Activated CD4-positive, alpha-beta T cell treated with anti-CD3 and anti-CD28 coated beads, Interleukin-2, amount 50 U/mL, for 4 hours (primary cell): ENCODE measurements around the gene CLDN7.
"Not testable (repeated sequence)": the region's sequence is repeated elsewhere in the genome, so short reads cannot be mapped to it uniquely, and the experiment has no call there.

Experiments
- DNase-seq, 2 experiments: peaks; one replicate each; pipeline ENCODE4 v3.0.0-alpha.2; 2020

The CLDN7 gene

DNA sequence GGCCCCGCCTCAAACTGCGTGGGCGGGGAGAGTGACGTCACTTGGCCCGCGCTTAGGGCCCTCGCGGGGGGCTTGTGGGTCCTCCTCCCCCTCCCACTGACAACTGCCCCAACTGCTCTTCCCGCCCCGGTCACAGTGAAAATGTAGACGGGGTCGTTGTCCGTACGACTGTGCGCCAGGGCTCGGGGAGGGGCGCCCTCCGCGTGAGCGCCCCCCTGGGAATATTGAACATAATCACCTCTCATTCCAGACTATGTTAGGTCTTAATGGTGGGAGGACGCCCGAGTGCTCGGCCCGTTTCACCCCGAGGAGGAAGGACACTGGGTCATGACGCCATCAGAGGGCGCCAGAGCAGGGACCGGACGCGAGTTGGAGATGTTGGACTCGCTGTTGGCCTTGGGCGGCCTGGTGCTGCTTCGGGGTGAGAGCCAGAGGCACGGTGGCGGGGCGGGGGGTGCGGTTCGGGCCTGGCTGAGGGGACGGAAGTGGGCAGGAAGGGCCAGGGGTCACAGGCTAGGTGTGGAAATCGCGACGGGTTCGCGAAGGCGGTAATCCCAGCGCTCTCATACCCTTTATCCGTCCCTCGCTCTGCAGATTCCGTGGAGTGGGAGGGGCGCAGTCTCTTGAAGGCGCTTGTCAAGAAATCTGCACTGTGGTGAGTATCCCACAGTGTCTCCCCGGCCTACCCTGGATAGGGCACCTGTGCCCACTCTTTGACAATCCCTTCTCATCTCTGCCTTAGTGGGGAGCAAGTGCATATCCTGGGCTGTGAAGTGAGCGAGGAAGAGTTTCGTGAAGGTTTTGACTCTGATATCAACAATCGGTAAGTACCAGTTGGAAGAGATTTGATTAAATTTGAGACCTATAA, 9.9 kb downstream of the CLDN7 start, which contains the start of gene ELP5:
Gene ELP5, plus strand, starts transcription at position 40 of the 868 bp plus-strand sequence. Its CDS starts 336 bp downstream, at position 376.
- DNase-seq, result peak; percentile 79 to 81

DNA sequence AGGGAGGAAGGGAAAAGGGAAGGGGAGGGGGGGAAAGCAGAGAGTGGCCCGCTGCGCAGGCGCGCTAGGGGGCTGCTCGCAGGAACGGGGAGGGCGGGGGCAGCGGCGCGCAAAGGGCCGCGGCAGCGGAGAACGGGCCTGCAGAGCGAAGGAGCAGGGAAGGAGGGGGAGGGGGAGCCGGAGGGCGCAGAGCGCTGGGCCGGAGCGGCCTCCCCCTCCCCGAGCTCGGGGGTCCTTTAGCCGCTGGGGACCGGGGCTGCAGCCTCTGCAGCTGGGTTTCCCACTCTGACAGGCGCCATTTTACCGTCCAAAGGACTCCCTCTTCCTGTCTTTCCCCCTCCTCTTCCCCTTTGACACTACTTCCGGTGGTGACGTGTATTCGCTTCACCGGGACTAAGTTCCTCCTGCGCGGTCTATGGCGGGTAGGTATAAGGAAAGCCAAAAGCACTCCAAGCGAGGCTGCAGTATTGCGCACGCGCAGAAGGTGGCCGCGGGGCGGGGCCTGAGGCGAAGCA, 10.6 kb downstream of the CLDN7 start, which contains the start of gene CTDNEP1:
Gene CTDNEP1, minus strand, starts transcription at position 74 of the 515 bp plus-strand sequence. CDS start 438 bp downstream, outside the sequence.
- DNase-seq, result peak; percentile 97 to 98

DNA sequence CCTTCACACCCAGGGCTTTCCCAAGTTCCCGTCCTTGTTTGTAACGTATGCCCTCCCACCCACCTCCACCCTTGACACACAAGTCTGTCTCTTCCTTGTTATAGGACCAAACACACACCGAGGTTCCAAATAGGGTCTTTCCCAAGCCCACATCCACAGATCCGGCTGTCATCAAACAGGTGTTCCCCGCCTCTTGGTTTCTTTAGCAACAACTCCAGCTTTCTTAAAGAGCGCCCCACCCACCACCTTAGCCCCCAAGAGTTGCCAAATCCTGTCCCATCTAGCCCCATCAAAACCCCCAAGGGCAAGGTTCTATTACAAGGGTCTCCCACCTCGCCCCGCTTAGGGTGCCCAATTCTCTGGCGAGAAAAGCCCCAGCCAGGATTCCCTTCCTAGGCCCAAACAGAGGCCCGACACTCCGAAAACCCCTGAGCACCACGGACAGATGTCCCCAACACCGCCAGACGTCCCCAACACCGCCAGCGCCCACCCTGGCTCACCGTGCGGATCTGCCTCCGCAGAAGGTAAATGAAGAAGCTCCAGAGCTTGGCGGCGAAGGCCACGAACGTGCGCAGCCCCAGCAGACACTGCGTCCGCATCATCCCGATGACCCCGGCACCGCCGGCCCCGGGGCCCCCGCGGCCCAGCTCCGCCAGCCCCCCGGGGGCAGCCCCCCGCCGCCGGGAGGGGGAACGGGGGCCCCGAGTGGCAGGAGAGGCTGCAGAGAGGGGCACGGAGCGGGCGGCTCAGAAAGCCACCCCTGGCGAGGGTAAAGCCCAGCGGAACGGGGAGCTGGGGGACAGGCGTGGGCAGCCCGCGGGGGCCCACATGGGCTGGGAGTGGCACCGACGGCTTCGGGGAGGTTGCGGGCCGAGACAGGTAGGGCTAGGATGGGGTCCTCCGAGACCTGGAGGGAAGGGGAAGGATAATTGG, 11.3 kb downstream of the CLDN7 start:
- no peak for DNase-seq

DNA sequence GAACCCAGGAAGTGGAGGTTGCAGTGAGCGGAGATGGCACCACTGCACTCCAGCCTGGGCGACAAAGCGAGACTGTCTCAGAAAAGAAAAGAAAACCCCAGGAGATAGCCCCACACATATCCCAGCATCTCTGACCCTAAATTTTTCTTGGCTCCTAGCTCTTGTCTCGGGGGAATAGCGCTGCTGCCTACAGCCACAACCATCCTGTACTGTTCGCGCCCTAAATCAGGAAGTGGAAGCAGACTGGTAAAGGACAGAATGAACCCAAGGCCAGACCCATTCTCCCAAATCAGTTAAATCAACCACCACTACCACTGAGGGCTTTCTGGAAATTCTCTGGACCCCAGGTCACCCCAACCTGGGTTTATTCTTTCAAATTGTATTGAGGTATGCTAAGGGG, 12.4 kb downstream of the CLDN7 start:
- DNase-seq, result no peak

DNA sequence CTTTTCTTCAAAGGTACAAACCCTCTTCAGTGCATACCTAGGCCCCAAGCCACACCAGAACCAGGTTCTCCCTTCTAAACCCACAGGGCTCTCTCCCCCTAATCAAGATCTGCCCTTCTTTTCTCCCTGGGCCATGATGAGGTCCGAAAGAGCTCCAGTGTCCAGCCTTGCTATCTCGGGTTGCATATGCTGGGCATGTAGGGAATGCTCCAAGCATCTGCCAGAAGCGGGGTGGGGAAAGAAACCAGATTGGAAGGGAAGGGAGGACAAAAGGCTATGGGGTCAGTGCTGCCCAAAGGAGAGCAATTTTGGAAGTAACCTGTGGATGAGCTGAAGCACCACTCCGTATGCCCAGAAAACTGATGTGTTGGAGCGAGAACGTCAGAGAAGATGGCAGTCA, 13.1 kb downstream of the CLDN7 start:
- DNase-seq, result no peak

DNA sequence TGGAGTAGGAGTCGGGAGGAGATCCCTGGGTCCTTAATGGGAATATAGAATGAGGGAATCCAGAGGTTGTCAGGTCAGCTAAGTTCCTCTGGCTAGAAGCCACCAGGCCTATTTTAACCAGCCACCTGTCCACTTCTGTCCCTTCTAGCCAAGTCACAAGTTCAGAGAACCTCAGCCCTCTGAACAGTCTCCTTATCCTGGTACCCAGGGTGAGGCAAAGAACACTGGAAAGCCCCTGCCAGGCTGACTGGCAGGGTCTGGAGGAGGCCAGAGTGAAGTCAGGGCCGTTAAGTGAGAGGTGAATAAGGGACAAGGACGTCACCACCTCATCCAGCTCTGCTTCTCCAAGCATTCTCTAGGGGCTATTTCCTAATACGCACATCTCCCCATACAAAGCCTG, 13.5 kb downstream of the CLDN7 start:
- DNase-seq, result no peak

DNA sequence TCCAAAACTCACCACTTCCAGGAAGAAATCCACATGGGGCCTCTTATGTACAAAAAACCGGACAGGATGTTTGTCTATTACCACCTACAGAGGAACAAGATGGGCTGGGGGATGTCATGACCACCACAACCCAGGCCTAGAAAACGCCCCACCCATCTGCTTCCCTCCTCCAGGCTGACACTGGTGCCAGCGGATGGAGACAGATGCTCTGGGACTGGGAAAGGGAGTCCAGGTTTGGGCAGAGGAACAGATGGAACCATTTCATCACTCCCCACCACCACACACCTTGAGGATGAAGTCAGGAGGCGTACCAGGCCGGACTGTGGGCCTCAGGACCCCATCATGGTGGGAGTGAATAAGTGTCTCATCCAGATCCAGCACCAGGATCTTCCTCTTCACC, 15.5 kb downstream of the CLDN7 start:
- DNase-seq, result no peak

DNA sequence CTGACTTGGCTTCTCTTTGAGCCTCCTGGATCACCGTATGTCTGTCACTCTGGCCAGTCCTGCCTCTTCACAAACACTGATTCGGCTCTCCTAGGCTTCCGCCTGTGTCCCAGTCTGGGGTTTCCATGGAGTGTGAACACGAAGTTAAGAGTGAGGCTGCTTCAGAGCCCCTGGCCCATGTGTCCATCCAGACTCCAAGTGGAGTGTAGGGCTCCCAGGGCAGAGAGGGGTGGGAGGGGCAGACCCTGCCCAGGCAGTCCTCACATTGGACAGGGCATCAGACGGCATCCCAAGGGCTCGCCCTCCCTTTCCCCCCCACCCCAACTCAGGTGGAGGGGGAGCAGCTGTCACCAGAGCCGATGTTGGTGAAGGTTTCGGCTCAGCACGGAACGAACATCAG, 18.4 kb downstream of the CLDN7 start:
- not testable (repeated sequence) for DNase-seq

DNA sequence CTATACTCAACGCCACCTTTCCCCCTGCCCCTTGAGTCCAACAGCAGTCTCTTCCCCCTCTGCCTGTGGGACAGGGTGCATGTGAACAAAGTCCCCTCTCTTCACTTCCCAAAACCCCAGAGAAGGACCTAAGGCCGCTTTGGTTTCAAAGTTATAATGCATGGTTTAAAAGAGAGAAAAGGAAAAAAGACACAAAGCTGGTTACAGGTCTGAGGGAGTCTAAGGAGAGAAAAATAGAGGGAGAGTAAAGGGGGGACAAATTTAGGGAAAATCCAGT, 18.9 kb downstream of the CLDN7 start:
- no peak for DNase-seq

DNA sequence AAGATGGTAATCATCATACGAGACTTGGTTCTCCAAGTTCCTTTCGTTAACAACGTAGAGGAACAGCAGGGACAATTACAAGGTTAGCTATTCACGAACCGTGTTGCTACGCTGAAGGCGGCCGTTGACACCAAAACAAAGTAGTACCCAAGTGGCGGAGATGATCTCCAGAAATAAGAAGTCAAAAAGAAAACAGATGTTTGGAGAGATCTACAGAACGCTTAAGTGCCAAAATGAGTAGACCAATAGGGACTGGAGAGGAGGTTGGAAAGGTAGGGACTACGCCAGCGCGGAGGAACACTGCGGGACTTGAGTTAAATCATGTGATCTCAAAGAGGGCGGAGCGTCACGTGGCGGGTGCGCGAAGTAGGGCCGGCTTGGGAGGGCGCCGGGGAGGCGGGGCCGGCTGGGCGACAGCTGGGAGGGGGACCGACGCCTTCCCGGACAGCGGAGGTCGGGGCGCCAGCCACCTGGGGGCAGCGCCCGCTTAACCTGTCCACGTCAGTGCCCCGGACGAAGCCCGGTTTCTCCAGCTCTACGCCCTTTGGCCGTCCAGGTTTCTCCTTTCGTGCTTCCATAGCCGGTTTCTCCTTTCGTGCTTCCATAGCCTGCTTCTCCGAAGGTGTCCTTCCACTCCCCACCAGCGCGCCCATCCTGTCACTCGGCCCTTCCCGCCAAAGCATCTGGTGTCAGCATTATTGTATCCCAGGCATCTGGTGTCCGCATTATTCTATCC, 19.4 kb downstream of the CLDN7 start:
- peak; percentile 90 for DNase-seq

DNA sequence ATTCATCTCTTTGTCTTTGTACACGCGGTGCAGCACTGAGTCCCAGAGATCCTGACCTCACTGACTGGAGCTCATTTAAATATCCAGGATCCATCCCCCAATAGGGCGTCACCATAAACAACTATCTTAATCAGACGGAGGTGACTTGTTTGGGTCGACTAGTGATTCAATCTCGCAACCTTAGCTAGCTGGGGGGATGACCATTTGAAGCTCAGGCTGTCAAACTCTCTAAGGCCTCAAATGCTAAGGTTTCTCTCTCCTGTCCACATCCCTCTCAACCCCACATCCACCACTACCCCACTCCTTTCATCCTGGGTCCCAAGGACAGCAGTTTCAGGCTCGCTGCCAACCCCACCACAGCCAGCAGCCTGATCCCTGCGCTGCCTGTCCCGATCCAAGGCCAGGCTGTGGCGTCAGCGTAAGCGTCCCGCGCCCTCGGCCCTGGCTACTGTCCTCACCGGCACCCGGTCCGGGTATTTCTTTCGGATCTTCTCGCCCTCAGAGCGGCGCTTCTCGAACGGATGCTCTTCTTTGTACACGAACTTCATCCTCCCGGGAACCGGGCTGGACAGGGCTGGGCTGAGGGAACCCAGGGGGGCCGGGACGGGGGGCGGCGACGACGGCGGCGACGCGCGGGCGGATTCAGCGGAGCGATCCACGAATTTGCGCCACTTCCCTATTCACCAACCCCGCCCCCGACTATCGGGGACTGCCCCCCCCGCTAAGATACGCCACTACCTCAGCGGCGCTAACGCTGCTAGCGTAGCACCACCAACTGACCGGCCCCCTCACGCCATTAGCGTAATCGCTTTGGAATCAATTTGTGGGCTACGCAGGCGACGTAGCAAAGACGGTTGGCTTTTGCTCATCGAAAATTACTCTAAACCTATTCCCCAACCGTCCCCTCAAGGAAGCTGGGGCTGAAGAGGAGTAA, 20.2 kb downstream of the CLDN7 start, which contains the start of gene GABARAP:
Gene GABARAP, minus strand, starts transcription at position 667 of the 934 bp plus-strand sequence. Its CDS starts 119 bp downstream, at position 548.
- DNase-seq, result peak; percentile 90 to 93

DNA sequence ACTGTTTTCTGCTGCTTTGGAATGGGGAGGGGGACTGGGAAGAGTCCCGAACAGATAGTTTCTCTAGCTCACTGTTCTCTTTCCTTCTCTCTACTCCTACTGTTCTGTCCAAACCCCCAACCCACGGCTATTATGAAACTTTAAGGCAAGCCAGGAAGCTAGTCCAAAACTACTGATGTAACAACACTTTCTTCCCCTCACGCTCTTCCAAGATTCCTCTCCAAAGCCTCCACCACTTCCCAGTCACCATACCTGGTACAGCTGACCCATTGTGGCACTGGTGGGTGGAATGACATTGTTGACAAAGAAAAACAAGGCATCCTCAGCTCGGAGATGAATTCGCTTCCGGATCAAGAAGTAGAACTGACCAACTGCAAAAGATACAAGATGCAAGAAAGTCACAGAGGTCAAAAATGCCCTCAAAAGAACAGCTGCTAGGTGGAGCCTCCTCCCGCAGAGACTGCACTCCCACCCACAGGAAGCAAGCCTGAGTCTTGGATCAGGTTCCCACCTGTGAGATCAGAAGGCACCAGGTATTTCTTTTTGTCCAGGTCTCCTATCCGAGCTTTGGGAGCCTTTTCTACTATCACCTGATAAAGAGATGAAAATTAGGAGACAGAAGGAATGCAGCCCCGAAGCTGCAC, 21.1 kb downstream of the CLDN7 start:
- no peak for DNase-seq

DNA sequence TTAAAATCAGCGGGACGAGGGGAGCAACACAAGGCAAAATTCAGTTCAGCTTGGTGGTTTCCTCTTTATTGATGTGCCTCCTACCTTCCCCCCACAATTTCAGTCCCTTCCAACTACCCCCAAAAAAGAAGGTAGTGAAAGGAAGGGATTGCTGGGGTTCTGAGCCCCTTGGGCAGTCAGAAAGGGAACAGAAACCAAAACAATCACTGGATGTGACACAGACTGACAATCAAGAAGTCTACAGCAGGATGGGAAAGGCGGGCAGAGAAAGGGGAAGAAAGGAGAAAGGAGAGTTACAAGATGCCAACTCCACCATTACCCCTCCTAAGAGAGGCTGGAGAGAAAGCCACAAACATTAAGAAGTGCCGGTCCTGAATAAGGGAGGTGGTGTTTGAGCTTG, 21.9 kb downstream of the CLDN7 start:
- DNase-seq, result no peak

DNA sequence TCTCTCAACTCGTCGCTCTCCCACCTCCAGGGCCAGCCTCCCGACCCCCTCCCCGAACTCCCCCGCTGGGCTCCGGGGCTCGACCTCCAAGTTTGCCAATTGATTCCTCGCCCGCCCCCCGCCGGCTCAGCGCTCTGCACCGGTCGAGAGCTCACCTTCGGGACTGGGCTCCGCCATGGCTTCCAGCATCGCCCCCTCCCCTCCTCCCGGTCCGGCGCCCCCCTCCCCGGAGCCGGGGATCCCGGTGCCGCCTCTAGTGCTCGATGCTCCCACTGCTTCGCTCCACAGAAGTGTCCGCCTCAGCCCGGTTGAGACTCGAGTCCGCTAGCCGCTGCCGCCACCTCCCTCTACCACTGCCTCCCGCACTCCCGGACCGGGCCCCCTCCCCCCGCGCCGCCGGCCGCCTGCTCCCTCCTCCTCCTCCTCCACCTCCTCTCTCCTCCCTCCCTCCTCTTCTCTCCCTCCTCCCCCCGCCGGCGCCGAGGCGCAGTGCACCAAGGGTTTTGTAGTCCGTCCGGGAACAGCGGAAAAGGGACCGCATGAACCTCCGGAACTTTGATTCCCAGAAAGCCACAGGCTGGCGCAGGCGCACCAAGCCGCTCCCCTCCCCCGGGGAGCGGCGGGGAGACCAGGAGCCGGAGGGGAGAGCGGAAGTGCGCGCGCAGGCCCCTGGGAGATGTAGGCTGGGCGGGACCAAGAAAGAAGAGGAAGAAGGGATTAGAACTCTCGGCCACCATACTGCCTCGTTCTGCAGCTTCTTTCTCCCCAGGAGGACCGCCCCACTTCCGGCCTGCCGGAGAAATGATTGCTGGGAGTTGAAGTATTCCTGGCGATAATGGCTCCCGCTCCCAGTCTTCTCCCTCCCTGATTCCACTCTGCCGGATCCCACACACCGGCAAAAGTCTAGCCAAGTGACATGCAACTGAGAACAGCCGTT, 22.9 kb downstream of the CLDN7 start, which contains the start of gene PHF23:
Gene PHF23, minus strand, starts transcription at position 367 of the 937 bp plus-strand sequence. Its CDS starts 178 bp downstream, at position 189.
- peak; percentile 96 to 97 for DNase-seq

DNA sequence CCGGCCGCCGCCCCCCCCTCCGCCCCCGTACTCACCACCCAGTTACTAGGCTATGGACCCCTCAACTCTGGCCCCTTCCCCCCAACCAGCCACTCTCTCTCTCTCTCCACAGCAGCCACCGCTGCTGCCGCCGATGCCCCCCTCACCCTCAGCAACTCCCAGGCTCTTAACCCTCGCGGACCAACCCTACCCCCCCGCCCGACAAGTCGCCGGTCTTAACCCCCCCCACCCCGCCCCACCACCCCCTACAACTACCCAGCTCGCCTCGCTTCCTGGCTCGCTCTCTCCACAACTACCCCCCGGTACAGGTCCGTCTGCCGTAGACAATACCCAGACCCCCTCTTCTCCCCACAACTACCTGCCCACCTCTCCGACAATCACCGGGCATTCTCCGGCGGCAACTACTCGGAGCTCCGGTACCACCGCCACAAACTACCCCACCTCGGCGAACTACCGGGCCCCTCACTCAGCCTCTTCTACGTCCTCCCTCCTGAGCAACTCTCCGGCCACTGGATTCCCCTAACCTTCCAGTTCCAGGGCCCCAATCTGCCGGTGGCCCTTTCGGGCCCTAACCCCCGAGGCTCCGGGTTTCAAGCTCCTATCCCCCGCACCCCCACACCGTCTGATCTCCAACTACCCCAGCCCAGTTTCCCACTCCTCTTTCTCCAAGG, 23.7 kb downstream of the CLDN7 start:
- no peak for DNase-seq

DNA sequence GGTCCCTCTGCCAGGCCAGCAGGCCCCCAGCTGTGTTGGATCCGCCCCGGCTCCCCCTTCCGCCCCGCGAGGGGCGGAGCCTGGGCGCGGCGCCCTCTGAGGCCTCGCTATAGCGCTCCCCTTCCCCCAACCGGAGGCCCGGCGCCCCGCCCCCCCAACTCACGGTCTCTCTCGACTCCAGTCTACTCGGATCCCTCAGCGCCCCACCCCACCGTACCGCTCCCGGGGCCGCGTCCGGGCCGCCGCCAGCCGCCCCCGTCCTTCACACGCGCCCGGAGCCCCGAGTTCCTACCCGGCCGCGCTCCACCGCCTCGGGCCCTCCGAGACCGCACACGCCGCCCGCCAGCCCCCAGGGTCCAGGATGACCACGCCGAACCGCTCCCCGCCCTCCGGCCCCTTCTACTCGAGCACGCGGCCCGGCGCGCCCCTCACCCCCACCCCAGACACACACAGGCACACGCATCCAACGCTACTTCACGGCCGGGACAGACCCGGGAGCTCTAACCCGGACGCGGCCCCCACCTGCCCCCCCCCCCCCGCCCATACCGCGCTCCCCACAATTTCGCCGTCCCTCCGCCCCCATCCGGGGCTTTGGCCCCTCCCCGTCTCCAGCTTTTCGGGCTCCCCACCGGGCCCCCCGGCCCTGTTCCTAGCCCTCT, 24.4 kb downstream of the CLDN7 start:
- peak; percentile 81 to 85 for DNase-seq

DNA sequence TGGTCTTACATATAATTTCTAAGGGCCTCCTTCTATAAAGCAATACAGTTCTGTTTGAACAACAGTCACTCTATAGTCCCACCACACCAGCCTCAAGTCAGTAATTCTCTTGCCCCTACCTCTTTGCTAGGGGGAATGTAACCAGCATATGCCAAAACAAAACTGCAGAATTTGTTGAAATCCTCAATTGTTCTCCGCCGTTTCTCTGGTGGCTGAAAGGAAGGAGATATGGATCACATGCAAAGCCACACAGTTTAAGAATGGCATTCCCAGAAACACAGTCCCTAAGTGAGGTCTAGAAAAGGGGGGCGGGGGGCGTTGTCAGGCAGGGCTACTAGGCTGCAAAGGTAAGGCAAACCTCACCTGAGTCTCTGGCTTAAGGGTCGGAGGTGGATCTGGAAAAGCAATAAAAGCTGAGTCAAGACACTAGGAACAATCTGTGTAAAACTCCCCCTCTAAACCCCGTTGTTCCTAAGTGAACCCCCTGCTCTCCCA, 25.0 kb downstream of the CLDN7 start:
- no peak for DNase-seq

DNA sequence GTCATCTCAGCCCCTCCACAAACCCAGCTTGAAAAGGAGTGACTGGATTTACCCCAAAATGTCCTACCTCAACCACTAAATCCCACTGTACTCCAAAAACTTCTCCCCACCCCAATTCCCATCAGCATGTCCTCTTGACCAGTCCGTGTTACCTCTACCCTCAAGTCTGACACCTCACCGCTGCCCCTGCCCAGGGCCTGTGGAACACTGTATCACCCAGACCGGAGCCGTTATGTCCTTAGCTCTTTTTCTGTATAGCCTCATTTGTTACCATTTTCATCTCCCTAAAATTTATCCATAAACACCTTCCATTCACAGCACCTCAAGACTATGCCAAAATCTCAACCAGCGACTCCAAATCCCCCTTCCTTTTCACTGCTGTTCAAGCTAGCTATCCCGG, 25.5 kb downstream of the CLDN7 start:
- no peak for DNase-seq
